Upper lobe of left lung (tissue), 6 donors: Measurements from ENCODE around the gene NTN1. TPM values are rescaled to one million over a fixed set of nuclear protein-coding genes. Genes with fewer than 3 reads are reported as not detected.

ENCODE experiments used
- ATAC-seq, 2 donors: fragments of 200-7000 bp; cut with Tn5 transposase; one replicate each; pipeline ENCODE4 v1.9.1; 2022; ENCODE audit warnings: mild to moderate bottlenecking in 2 of 2, moderate library complexity in 2 of 2; ENCODE audit not compliant: low FRiP score in 2 of 2
- DNase-seq, 2 donors: peaks; one replicate each; pipeline ENCODE4 v3.0.0-alpha.2; 2019 to 2020
- H3K27ac ChIP-seq, 4 donors: fragments of 200-600 bp; sonication (generic); one replicate each; pipeline ENCODE4 v1.5.1; 2016 to 2019
- H3K27me3 ChIP-seq, 4 donors: fragments of 200-600 bp; sonication (generic); one replicate each; pipeline ENCODE4 v1.5.1; 2017 to 2019
- H3K36me3 ChIP-seq, 4 donors: fragments of 200-600 bp; sonication (generic); one replicate each; pipeline ENCODE4 v1.5.1; 2016 to 2019
- H3K4me1 ChIP-seq, 4 donors: fragments of 200-600 bp; sonication (generic); one replicate each; pipeline ENCODE4 v1.5.1; 2018 to 2019
- H3K4me3 ChIP-seq, 4 donors: fragments of 200-600 bp; sonication (generic); one replicate each; pipeline ENCODE4 v1.5.1; 2017 to 2019; ENCODE audit warnings: mild to moderate bottlenecking in 2 of 4, moderate library complexity in 1 of 4
- H3K9me3 ChIP-seq, 4 donors: fragments of 200-600 bp; sonication (generic); one replicate each; pipeline ENCODE4 v1.5.1; 2018 to 2019
- EP300 ChIP-seq, 4 donors: sonication (generic); formaldehyde crosslinking; IDR thresholded peaks; one replicate each; pipeline ENCODE4 v1.5.1; 2017; ENCODE audit warnings: antibody characterized with exemption in 4 of 4, control low read depth in 2 of 4
- POLR2A ChIP-seq, 4 donors: fragments of 450-650 bp; IDR thresholded peaks; one replicate each; pipeline ENCODE4 v1.5.1; 2016 to 2017; ENCODE audit warnings: antibody characterized with exemption in 4 of 4, mild to moderate bottlenecking in 2 of 4
- POLR2AphosphoS5 ChIP-seq, 2 donors: sonication (generic); formaldehyde crosslinking; IDR thresholded peaks; one replicate each; pipeline ENCODE4 v1.5.1; 2017; ENCODE audit warnings: antibody characterized with exemption in 2 of 2
- WGBS, 2 donors: methylation state at CpG; one replicate each; pipeline ENCODE4 v1.1.5; 2017 to 2018; 5-methylcytosine and 5-hydroxymethylcytosine counted together
- total RNA-seq, 6 donors: library from RNA; depleted of rRNA in 4 of 6; stranded (reverse); fragments of >200 nt in 4 of 6; gene quantifications; one replicate each; pipeline versions ENCODE4 v1.1.0 to v1.2.1, GENCODE V29; 2016 to 2021
- TF ChIP-seq, protein P1 (sequence below), 6 experiments: fragments of 450-650 bp in 4 of 6; fragments of 200-600 bp in 2 of 6; sonication (generic) in 2 of 6; IDR thresholded peaks; one replicate each; pipeline ENCODE4 v1.5.1; 2016 to 2019; ENCODE audit warnings: antibody characterized with exemption in 6 of 6
- donor health status: DM: no; HTN: no; CAD: no; lungs with moderate emphysema.
- donor health status: DM: no; HTN: yes; CAD: no; lungs with severe emphysema.

The NTN1 gene
- total RNA-seq, 6 donors from 2014 or later, result 2.6 to 9.1 (median 4.1) TPM

DNA sequence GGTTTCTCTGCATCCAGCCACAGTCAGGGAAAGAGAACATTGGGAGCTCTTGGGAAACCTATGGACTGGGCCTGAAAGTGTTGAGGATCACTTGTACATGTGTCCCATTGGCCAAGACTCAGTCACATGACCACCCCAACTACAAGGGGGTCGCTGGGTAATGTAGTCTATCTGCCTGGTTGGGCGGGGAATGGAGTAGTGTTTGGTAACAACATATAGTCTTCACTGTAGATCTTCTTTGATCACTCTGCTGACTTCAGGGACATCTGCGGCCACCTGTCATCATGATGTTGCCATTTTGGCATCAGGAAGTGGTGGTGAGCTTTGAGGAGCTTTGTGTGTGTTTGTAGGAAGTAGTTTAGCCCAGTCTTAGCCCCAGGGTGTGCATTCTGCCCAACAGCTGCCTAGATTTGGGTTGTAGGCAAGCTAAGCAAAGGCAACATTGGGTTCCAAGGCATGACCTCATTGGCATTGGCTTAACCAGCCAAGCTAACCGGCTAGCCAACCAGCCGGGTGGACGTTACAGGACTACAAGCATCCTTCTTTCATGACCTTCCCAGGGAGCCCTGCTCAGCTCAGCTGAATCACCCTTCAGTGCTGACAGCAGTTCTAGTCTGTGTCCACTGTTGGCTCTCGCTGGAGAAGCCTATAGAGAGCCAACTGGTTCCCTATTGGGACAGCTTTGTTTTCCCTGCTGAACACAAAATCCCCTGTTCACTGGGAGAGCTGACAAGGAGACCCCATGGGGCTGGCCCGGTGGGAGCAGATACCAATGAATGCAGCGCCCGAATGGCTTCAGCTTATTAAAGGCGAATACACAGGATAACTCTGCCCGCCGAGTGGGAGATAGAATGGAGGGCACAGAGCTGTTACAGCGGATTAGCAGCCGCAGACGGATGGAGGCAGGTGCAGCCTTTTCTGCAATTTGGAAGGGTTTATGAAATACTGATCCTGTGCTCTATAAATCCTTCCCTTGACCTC lies 178.6 kb downstream of the NTN1 start:
- ATAC-seq, result no peak
- WGBS, 2 donors, result 88% methylated on average over 12 to 16 of the region's 16 CpGs
- TF ChIP-seq POLR2A (IDR thresholded peaks at IDR 0.05) (no peak), EP300 (IDR thresholded peaks at IDR 0.05) (no peak), POLR2AphosphoS5 (IDR thresholded peaks at IDR 0.05) (no peak)
- TF ChIP-seq, protein P1, sequence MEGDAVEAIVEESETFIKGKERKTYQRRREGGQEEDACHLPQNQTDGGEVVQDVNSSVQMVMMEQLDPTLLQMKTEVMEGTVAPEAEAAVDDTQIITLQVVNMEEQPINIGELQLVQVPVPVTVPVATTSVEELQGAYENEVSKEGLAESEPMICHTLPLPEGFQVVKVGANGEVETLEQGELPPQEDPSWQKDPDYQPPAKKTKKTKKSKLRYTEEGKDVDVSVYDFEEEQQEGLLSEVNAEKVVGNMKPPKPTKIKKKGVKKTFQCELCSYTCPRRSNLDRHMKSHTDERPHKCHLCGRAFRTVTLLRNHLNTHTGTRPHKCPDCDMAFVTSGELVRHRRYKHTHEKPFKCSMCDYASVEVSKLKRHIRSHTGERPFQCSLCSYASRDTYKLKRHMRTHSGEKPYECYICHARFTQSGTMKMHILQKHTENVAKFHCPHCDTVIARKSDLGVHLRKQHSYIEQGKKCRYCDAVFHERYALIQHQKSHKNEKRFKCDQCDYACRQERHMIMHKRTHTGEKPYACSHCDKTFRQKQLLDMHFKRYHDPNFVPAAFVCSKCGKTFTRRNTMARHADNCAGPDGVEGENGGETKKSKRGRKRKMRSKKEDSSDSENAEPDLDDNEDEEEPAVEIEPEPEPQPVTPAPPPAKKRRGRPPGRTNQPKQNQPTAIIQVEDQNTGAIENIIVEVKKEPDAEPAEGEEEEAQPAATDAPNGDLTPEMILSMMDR (IDR thresholded peaks at IDR 0.05), result no peak

GRCh38 chr17:9200699-9201359 lies 179.5 kb downstream of the NTN1 start:
- no peaks in the 10 kb centered on the region for H3K27me3 ChIP-seq
- no peak for ATAC-seq
- no peak for DNase-seq

More for the DNA sequence above, 178.6 kb downstream of the NTN1 start:
- no peak for DNase-seq
- Histone ChIP-seq H3K4me3 (no peak overlapping the region), H3K27ac (no peak overlapping the region), H3K27me3 (no peaks in the 10 kb centered on the region), H3K36me3 (no peaks in the 10 kb centered on the region), H3K4me1 (no peaks in the 10 kb centered on the region), H3K9me3 (no peaks in the 10 kb centered on the region)

GRCh38 chr17:9202532-9202931 lies 181.2 kb downstream of the NTN1 start:
- no peak overlapping the region for H3K4me3 ChIP-seq
- no peaks in the 10 kb centered on the region for H3K36me3 ChIP-seq
- H3K9me3 ChIP-seq, result no peaks in the 10 kb centered on the region
- WGBS, 2 donors, result 85 to 87% methylated on average over 5 of the region's 5 CpGs
- ATAC-seq (no peak), DNase-seq (no peak)
- H3K27me3 ChIP-seq, result no peaks in the 10 kb centered on the region
- H3K27ac ChIP-seq, result no peak overlapping the region
- H3K4me1 ChIP-seq, result peaks cover 6 to 12% (median 10%) of the 10 kb centered on the region in 4 donors
- TF ChIP-seq POLR2A (IDR thresholded peaks at IDR 0.05), result no peak
- TF ChIP-seq, protein P1 (IDR thresholded peaks at IDR 0.05), result no peak
- TF ChIP-seq EP300 (IDR thresholded peaks at IDR 0.05), result no peak
- no peak for TF ChIP-seq POLR2AphosphoS5 (IDR thresholded peaks at IDR 0.05)

More at GRCh38 chr17:9200699-9201359, 179.5 kb downstream of the NTN1 start:
- TF ChIP-seq EP300 (IDR thresholded peaks at IDR 0.05) (no peak), POLR2AphosphoS5 (IDR thresholded peaks at IDR 0.05) (no peak), POLR2A (IDR thresholded peaks at IDR 0.05) (no peak)
- TF ChIP-seq, protein P1 (IDR thresholded peaks at IDR 0.05), result no peak
- H3K4me3 ChIP-seq, result no peak overlapping the region
- H3K27ac ChIP-seq, result no peak overlapping the region
- no peaks in the 10 kb centered on the region for H3K4me1 ChIP-seq
- WGBS, 2 donors, result 79 to 91% methylated on average over 5 of the region's 5 CpGs
- no peaks in the 10 kb centered on the region for H3K9me3 ChIP-seq
- H3K36me3 ChIP-seq, result no peaks in the 10 kb centered on the region

DNA sequence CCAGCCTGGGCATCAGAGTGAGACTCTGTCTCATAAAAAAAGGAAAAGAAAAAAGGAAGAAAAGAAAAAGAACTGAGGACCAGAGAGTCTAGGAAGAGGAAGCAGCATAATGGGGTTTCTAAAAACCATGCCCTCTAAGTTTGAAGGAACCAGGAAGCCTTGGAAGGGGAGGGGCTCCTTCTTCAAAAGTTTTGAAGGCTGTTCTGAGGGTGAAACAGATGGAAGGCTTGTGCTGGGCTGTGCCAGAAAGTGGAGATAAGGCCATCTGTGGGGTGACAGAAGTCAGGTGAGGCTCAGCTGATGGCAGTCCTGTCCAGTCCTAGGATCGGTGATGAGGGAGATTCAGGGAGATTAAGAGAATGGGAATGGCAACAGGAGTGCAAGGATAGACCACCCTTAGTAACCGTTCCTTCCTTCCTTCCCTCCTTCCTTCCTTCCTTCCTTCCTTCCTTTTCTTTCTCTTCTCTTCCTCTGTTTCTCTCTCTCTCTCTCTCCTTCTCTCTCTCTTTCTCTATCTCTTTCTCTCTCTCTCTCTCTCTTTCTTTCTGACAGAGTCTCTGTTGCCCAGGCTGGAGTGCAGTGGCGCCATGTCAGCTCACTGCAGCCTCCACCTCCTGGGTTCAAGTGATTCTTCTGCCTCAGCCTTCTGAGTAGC lies 182.6 kb downstream of the NTN1 start:
- no peak overlapping the region for H3K4me3 ChIP-seq
- WGBS, 2 donors, result 65 to 70% methylated on average over 3 of the region's 3 CpGs
- ATAC-seq, result no peak
- no peak for DNase-seq
- H3K9me3 ChIP-seq, result no peaks in the 10 kb centered on the region
- TF ChIP-seq, protein P1 (IDR thresholded peaks at IDR 0.05), result no peak
- TF ChIP-seq POLR2A (IDR thresholded peaks at IDR 0.05), result no peak
- no peak for TF ChIP-seq EP300 (IDR thresholded peaks at IDR 0.05)
- TF ChIP-seq POLR2AphosphoS5 (IDR thresholded peaks at IDR 0.05), result no peak
- no peaks in the 10 kb centered on the region for H3K27me3 ChIP-seq
- no peak overlapping the region for H3K27ac ChIP-seq
- peaks cover 6 to 12% (median 10%) of the 10 kb centered on the region in 4 donors for H3K4me1 ChIP-seq
- no peaks in the 10 kb centered on the region for H3K36me3 ChIP-seq
